ENCODE data around the gene NKX1-1.

Gene NKX1-1

DNA sequence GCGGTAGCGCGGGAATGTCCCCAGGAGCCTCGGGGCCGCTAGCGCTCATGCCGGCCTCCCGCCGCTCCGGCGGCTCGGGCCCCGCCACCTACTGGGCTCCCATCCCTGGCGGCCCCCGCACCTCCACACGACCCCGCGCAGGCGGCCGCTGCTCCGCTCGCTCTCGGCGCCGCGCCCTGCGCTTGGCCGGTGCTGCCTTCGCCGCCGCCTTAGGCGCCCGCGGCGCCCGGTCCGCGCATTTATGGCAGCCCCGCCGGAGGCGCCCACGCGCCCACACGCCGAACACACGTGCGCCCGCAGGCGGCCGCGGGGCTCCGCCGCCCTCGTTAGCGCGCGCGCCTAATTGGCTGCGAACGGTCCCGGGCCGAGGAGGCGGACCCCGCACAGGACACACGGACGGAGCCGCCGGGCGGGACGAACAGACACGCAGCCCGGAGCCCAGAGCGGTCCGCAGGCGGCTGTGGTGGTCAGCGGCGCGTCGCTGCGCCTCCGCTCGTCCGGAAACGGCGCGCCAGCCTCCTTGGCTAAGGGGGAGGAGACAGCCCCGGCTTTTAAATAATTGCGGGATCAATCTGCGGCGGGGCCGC is at the start of gene NKX1-1:
TSS of gene NKX1-1 (minus strand) at position 49 of the 587 bp plus-strand sequence. CDS start at position 49, 0 bp downstream.
- H3K4me1 ChIP-seq (ENCODE audit: control insufficient read depth, insufficient read depth, low read length) = peaks cover 3% of the 10 kb centered on the region; the same call in 1 of the 2 replicates
- H3K27ac ChIP-seq (ENCODE audit: low read depth, low read length) = no peak within 1 kb of the TSS
- no peaks in the 10 kb centered on the region for H3K9me3 ChIP-seq (ENCODE audit: control insufficient read depth, insufficient read depth, low read length)

DNA sequence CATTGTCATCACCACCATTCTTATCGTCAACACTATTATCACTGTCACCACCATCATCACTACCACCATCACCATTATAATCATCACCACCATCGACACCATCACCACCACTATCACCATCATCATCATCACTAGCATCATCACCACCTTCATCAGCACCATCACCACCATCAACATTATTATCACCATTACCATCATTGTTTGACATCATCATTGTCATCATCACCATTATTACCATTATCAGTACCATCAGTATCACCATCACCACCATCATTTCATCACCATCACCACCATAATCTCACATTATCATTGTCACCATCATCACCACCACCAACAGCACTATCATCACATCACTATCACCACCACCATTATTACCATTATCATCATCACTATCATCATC is 47.5 kb upstream of the NKX1-1 start:
- Histone ChIP-seq H3K4me3 (ENCODE audit: low read depth, low read length) (no peak overlapping the region), H3K27me3 (ENCODE audit: control insufficient read depth, insufficient read depth, low read length) (peaks cover 7% of the 10 kb centered on the region), H3K9me3 (ENCODE audit: control insufficient read depth, insufficient read depth, low read length) (0 out of 2 replicates have a peak, but pooled peaks cover 4% of the 10 kb centered on the region), H3K4me1 (ENCODE audit: control insufficient read depth, insufficient read depth, low read length) (peaks cover under 1% of the 10 kb centered on the region; the same call in 1 of the 2 replicates), H3K27ac (ENCODE audit: low read depth, low read length) (no peak overlapping the region), H3K9ac (ENCODE audit: low read depth, low read length) (no peak overlapping the region), H3K36me3 (ENCODE audit: control insufficient read depth, insufficient read depth, low read length) (no peaks in the 10 kb centered on the region)

More for the DNA sequence above, at the start of gene NKX1-1:
- no peak within 1 kb of the TSS; the same call in 1 of the 2 replicates for H3K4me3 ChIP-seq (ENCODE audit: low read depth, low read length)
- no peaks in the 10 kb centered on the region for H3K36me3 ChIP-seq (ENCODE audit: control insufficient read depth, insufficient read depth, low read length)
- H3K27me3 ChIP-seq (ENCODE audit: control insufficient read depth, insufficient read depth, low read length) = peaks cover 100% of the 10 kb centered on the region
- H3K9ac ChIP-seq (ENCODE audit: low read depth, low read length) = no peak within 1 kb of the TSS

- Histone ChIP-seq H3K9me3 (ENCODE audit: control insufficient read depth, insufficient read depth, low read length) (0 out of 2 replicates have a peak, but pooled peaks cover 4% of the 10 kb centered on the region), H3K27me3 (ENCODE audit: control insufficient read depth, insufficient read depth, low read length) (no peaks in the 10 kb centered on the region), H3K4me1 (ENCODE audit: control insufficient read depth, insufficient read depth, low read length) (no peaks in the 10 kb centered on the region), H3K27ac (ENCODE audit: low read depth, low read length) (no peak overlapping the region), H3K4me3 (ENCODE audit: low read depth, low read length) (no peak overlapping the region), H3K9ac (ENCODE audit: low read depth, low read length) (no peak overlapping the region), H3K36me3 (ENCODE audit: control insufficient read depth, insufficient read depth, low read length) (no peaks in the 10 kb centered on the region)
These were observed 46.3 kb upstream of the NKX1-1 start for GRCh38 chr4:1452431-1453051.

DNA sequence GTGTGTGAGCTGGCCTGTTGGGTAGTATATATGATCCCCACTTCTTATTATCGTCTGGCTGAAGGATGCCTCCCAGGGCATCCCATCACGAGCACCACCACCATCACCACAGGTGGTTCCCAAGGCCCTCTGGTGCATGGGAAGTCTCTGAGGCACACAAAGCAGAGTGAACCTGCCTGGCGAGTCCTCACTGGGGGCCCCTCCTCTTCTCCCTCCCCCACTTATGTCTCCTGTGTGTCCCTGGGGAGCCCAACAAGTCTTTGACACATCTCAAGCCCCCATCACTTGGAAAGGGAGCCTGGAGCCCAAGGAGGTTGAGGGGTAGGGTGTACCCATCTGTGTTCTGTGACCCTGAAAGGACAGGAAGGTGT is 45.5 kb upstream of the NKX1-1 start:
- Histone ChIP-seq H3K4me1 (ENCODE audit: control insufficient read depth, insufficient read depth, low read length) (no peaks in the 10 kb centered on the region), H3K36me3 (ENCODE audit: control insufficient read depth, insufficient read depth, low read length) (no peaks in the 10 kb centered on the region), H3K9me3 (ENCODE audit: control insufficient read depth, insufficient read depth, low read length) (0 out of 2 replicates have a peak, but pooled peaks cover 4% of the 10 kb centered on the region), H3K9ac (ENCODE audit: low read depth, low read length) (no peak overlapping the region), H3K4me3 (ENCODE audit: low read depth, low read length) (no peak overlapping the region), H3K27ac (ENCODE audit: low read depth, low read length) (no peak overlapping the region), H3K27me3 (ENCODE audit: control insufficient read depth, insufficient read depth, low read length) (no peaks in the 10 kb centered on the region)

- Histone ChIP-seq H3K4me1 (ENCODE audit: control insufficient read depth, insufficient read depth, low read length) (no peaks in the 10 kb centered on the region), H3K27me3 (ENCODE audit: control insufficient read depth, insufficient read depth, low read length) (no peaks in the 10 kb centered on the region), H3K4me3 (ENCODE audit: low read depth, low read length) (no peak overlapping the region), H3K36me3 (ENCODE audit: control insufficient read depth, insufficient read depth, low read length) (no peaks in the 10 kb centered on the region), H3K9ac (ENCODE audit: low read depth, low read length) (no peak overlapping the region), H3K27ac (ENCODE audit: low read depth, low read length) (no peak overlapping the region), H3K9me3 (ENCODE audit: control insufficient read depth, insufficient read depth, low read length) (0 out of 2 replicates have a peak, but pooled peaks cover 4% of the 10 kb centered on the region)
These were observed 45.0 kb upstream of the NKX1-1 start for GRCh38 chr4:1451106-1451751.

GRCh38 chr4:1449833-1450741 is 43.8 kb upstream of the NKX1-1 start:
- no peaks in the 10 kb centered on the region for H3K36me3 ChIP-seq (ENCODE audit: control insufficient read depth, insufficient read depth, low read length)
- no peaks in the 10 kb centered on the region for H3K27me3 ChIP-seq (ENCODE audit: control insufficient read depth, insufficient read depth, low read length)
- H3K4me1 ChIP-seq (ENCODE audit: control insufficient read depth, insufficient read depth, low read length) = no peaks in the 10 kb centered on the region
- no peak overlapping the region for H3K27ac ChIP-seq (ENCODE audit: low read depth, low read length)
- H3K9ac ChIP-seq (ENCODE audit: low read depth, low read length) = no peak overlapping the region
- 0 out of 2 replicates have a peak, but pooled peaks cover 4% of the 10 kb centered on the region for H3K9me3 ChIP-seq (ENCODE audit: control insufficient read depth, insufficient read depth, low read length)
- no peak overlapping the region for H3K4me3 ChIP-seq (ENCODE audit: low read depth, low read length)

- Histone ChIP-seq H3K4me1 (ENCODE audit: control insufficient read depth, insufficient read depth, low read length) (no peaks in the 10 kb centered on the region), H3K27ac (ENCODE audit: low read depth, low read length) (no peak overlapping the region), H3K4me3 (ENCODE audit: low read depth, low read length) (no peak overlapping the region), H3K9ac (ENCODE audit: low read depth, low read length) (no peak overlapping the region), H3K9me3 (ENCODE audit: control insufficient read depth, insufficient read depth, low read length) (0 out of 2 replicates have a peak, but pooled peaks cover 4% of the 10 kb centered on the region), H3K36me3 (ENCODE audit: control insufficient read depth, insufficient read depth, low read length) (no peaks in the 10 kb centered on the region), H3K27me3 (ENCODE audit: control insufficient read depth, insufficient read depth, low read length) (no peaks in the 10 kb centered on the region)
These were observed 43.2 kb upstream of the NKX1-1 start for GRCh38 chr4:1449475-1449832.

DNA sequence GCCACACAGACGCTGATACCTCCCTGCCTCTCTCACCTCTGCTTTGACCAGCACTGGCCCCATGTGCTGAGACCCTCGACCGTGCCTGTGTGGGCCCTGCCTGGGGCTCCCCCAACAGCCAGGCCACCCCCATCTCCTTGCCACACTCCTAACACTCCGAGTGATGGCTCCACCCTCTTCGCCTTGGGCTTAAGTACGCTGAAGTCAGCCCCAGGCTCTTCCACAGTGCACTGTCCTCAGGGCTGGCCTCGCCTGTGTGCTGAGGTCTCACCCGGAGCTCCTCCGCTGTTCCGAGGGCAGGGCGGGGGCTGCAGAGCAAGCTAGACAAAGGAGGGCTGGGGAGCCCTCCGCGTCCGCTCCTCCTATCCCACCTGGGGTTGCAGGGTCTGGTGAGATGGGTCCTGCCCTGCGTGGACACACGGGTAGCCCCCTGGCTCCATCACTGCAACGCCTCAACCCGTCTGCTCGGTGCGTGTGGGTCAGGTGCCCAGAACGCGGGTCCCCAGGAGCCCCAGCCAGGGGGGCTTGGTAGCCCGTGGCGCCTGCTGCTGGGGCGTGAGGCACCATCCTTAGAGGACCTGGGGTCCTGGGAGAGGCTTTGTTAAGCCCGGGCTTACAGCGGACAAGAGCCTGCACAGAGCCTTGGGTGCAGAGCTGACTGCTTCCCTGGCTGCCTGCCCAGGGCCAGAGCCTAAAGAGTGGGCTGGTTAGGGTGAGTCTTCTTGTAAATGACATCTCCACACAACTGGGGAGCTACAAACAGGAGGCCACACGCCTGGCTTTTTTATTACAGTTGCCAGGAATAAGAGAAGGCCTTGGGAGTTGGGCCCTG is 42.6 kb upstream of the NKX1-1 start:
- Histone ChIP-seq H3K9ac (ENCODE audit: low read depth, low read length) (no peak overlapping the region), H3K9me3 (ENCODE audit: control insufficient read depth, insufficient read depth, low read length) (0 out of 2 replicates have a peak, but pooled peaks cover 4% of the 10 kb centered on the region), H3K36me3 (ENCODE audit: control insufficient read depth, insufficient read depth, low read length) (no peaks in the 10 kb centered on the region), H3K27ac (ENCODE audit: low read depth, low read length) (no peak overlapping the region), H3K27me3 (ENCODE audit: control insufficient read depth, insufficient read depth, low read length) (no peaks in the 10 kb centered on the region), H3K4me1 (ENCODE audit: control insufficient read depth, insufficient read depth, low read length) (no peaks in the 10 kb centered on the region), H3K4me3 (ENCODE audit: low read depth, low read length) (no peak overlapping the region)

DNA sequence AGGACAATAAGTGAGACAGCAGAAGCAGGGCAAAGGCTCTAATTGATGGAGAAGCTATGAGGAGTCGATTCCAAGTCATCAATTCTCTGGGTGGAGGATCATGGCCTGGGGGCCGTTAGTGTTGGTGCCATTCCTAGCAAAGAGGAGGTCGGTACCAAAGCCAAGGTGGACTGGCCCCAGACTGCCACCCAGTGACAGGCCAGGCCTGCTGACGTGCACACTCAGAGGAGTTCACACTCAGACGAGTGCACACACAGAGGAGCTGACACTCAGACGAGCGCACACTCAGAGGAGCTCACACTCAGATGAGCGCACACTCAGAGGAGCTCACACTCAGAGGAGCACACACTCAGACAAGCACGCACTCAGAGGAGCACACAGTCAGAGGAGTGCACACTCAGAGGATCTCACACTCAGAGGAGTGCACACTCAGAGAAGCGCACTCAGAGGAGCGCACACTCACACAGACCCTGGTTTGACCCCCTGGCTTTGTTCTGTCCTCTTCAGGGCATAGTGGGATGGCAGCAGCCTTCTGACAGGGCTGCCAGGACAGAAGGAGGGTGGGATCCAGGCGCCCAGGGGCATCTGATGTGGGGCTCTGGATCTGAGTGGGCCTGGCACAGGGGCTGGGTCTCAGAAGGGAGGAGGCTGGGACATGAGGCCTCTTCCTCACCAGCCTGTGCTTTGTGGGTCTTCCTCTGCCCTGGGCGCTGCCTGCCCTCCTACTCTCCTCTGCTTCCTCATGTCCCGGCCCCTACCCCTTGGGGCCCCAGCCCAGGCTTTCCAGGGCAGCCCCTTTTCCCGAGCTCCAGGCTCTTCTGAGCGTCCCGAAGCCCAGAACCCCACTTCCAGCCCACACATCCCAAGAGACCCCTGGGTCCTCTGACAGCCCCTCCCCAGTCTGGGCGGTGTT is 41.7 kb upstream of the NKX1-1 start:
- Histone ChIP-seq H3K4me3 (ENCODE audit: low read depth, low read length) (no peak overlapping the region), H3K27ac (ENCODE audit: low read depth, low read length) (no peak overlapping the region), H3K27me3 (ENCODE audit: control insufficient read depth, insufficient read depth, low read length) (no peaks in the 10 kb centered on the region), H3K9me3 (ENCODE audit: control insufficient read depth, insufficient read depth, low read length) (0 out of 2 replicates have a peak, but pooled peaks cover 4% of the 10 kb centered on the region), H3K9ac (ENCODE audit: low read depth, low read length) (no peak overlapping the region), H3K36me3 (ENCODE audit: control insufficient read depth, insufficient read depth, low read length) (no peaks in the 10 kb centered on the region), H3K4me1 (ENCODE audit: control insufficient read depth, insufficient read depth, low read length) (no peaks in the 10 kb centered on the region)

Measured in HUES48 (cell line).